CD8-positive, alpha-beta memory T cell (primary cell): ENCODE measurements around the gene PCDHB14. TPM values are rescaled to one million over a fixed set of nuclear protein-coding genes. Genes with fewer than 3 reads are reported as not detected.
"Not testable (repeated sequence)": the region's sequence is repeated elsewhere in the genome, so short reads cannot be mapped to it uniquely, and the experiment has no call there.

Source experiments
- CTCF ChIA-PET: fragments of 350-600 bp; sonication (Branson Sonifier 250); formaldehyde crosslinking; loops from one replicate; lab custom pipeline; 2021; ENCODE audit warnings: antibody characterized with exemption; lab: Charles Lee
- POLR2A ChIA-PET: fragments of 350-600 bp; sonication (Branson Sonifier 250); formaldehyde crosslinking; loops from one replicate; lab custom pipeline; 2021; ENCODE audit warnings: antibody characterized with exemption; lab: Charles Lee
- DNase-seq, 5 donors: peaks; one replicate each; pipeline versions ENCODE4 v3.0.0 to v3.0.0-alpha.2; 2020 to 2022; ENCODE audit warnings: mixed read lengths in 1 of 5
- H3K27ac ChIP-seq: one replicate; pipeline ENCODE4 v1.7.0; 2013; ENCODE audit warnings: low read depth, mild to moderate bottlenecking, low read length, moderate library complexity
- H3K27me3 ChIP-seq: 2 replicates; pipeline ENCODE4 v1.7.0; 2013; ENCODE audit warnings: low read length, mild to moderate bottlenecking; ENCODE audit not compliant: insufficient read depth, poor library complexity, severe bottlenecking
- H3K36me3 ChIP-seq: 2 replicates; pipeline ENCODE4 v1.7.0; 2013; ENCODE audit warnings: mild to moderate bottlenecking, low read length, moderate library complexity; ENCODE audit not compliant: insufficient read depth
- H3K4me1 ChIP-seq: 2 replicates; pipeline ENCODE4 v1.7.0; 2013; ENCODE audit warnings: mild to moderate bottlenecking, low read length, moderate library complexity; ENCODE audit not compliant: insufficient read depth
- H3K4me3 ChIP-seq: 2 replicates; pipeline ENCODE4 v1.7.0; 2013; ENCODE audit warnings: mild to moderate bottlenecking, low read length
- H3K9me3 ChIP-seq: 2 replicates; pipeline ENCODE4 v1.7.0; 2013; ENCODE audit warnings: mild to moderate bottlenecking, low read length
- H3K27ac Mint-ChIP-seq, 8 donors: one replicate each; pipeline ENCODE4 v1.8.0; 2020 to 2021; ENCODE audit warnings: mixed read lengths in 8 of 8, mild to moderate bottlenecking in 6 of 8, inconsistent platforms in 3 of 8, moderate library complexity in 3 of 8
- H3K27me3 Mint-ChIP-seq, 2 donors: one replicate each; pipeline ENCODE4 v1.8.0; 2020 to 2021; ENCODE audit warnings: mixed read lengths in 2 of 2, mild to moderate bottlenecking in 1 of 2, moderate library complexity in 1 of 2
- H3K36me3 Mint-ChIP-seq, 3 donors: one replicate each; pipeline ENCODE4 v1.8.0; 2020 to 2021; ENCODE audit warnings: mixed read lengths in 3 of 3, inconsistent platforms in 1 of 3, mild to moderate bottlenecking in 1 of 3
- H3K4me1 Mint-ChIP-seq, 3 donors: one replicate each; pipeline ENCODE4 v1.8.0; 2020 to 2021; ENCODE audit warnings: mixed read lengths in 3 of 3, inconsistent platforms in 1 of 3, mild to moderate bottlenecking in 1 of 3
- H3K4me3 Mint-ChIP-seq, 7 donors: one replicate each; pipeline ENCODE4 v1.8.0; 2020 to 2021; ENCODE audit warnings: mixed read lengths in 7 of 7, mild to moderate bottlenecking in 6 of 7, moderate library complexity in 4 of 7, inconsistent platforms in 2 of 7
- H3K9me3 Mint-ChIP-seq, 5 donors: one replicate each; pipeline ENCODE4 v1.8.0; 2020 to 2022; ENCODE audit warnings: mixed read lengths in 5 of 5, mild to moderate bottlenecking in 3 of 5, moderate library complexity in 2 of 5, inconsistent platforms in 1 of 5
- polyA plus RNA-seq: library from polyadenylated mRNA; unstranded; fragments of 300-500 nt; fragmentation: Illumina TruSeq; gene quantifications from one replicate; pipeline ENCODE4 v1.2.3, GENCODE V29; 2021
- total RNA-seq, 2 experiments: library from RNA; stranded (reverse); gene quantifications; one replicate each; pipeline ENCODE4 v1.2.3, GENCODE V29; 2021

The PCDHB14 gene
- total and polyA plus RNA-seq, 3 experiments from 2014 or later: 0.09 TPM; not detected in 2

DNA sequence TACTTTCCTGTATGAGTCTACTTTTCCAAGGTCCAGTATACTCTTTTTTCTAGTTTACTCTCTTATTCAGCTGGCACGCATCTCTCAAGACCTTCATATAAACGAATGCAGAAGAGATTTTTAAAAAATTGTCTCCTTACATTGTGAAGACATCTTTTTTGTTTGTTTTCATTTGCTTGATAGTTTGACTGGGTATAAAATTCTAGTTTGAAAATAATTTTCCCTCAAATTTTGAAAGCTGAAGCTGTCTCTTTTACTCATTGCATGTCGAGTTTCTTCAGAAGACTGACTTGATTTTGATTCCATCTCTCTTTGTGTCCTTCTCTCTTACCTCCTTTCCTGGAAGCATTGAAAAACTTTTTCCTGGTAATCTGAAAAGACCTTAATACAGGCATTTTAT is 26.8 kb upstream of the PCDHB14 start:
- Mint-ChIP-seq H3K27ac (no peak overlapping the region), H3K4me3 (no peak overlapping the region), H3K36me3 (peaks cover 0 to 3% (median 0%) of the 10 kb centered on the region in 3 donors), H3K4me1 (no peaks in the 10 kb centered on the region), H3K9me3 (peaks cover 45 to 60% (median 53%) of the 10 kb centered on the region in 5 donors), H3K27me3 (peaks cover 33 to 60% of the 10 kb centered on the region in 2 donors)
- Histone ChIP-seq H3K36me3 (no peaks in the 10 kb centered on the region), H3K4me1 (no peaks in the 10 kb centered on the region), H3K4me3 (no peak overlapping the region), H3K9me3 (peaks cover 5% of the 10 kb centered on the region), H3K27me3 (no peaks in the 10 kb centered on the region), H3K27ac (no peak overlapping the region)
- POLR2A ChIA-PET: no interaction called here
- CTCF ChIA-PET: no interaction called here
- no peak for DNase-seq

GRCh38 chr5:141199359-141200235 is 23.5 kb upstream of the PCDHB14 start, which contains the start of gene PCDHB11:
Gene PCDHB11, plus strand, starts transcription at chr5:141199627. Its CDS starts 148 bp downstream, at chr5:141199775.
- H3K36me3 ChIP-seq: no peaks in the 10 kb centered on the region
- no peak for DNase-seq
- no peaks in the 10 kb centered on the region for H3K4me1 ChIP-seq
- CTCF ChIA-PET: no interaction called here
- POLR2A ChIA-PET: no interaction called here
- Mint-ChIP-seq H3K4me3 (peak within 1 kb of the TSS in 1 of 7 donors; percentile 15), H3K36me3 (peaks cover 0 to 3% (median 0%) of the 10 kb centered on the region in 3 donors), H3K27ac (peak within 1 kb of the TSS in 1 of 8 donors; percentile 41), H3K9me3 (peaks cover 39 to 52% (median 47%) of the 10 kb centered on the region in 5 donors), H3K4me1 (no peaks in the 10 kb centered on the region), H3K27me3 (peaks cover 28 to 46% of the 10 kb centered on the region in 2 donors)
- no peak within 1 kb of the TSS for H3K4me3 ChIP-seq
- H3K27ac ChIP-seq: no peak within 1 kb of the TSS
- peaks cover 5% of the 10 kb centered on the region for H3K9me3 ChIP-seq
- H3K27me3 ChIP-seq: no peaks in the 10 kb centered on the region

- H3K27me3 ChIP-seq, H3K4me1 Mint-ChIP-seq, H3K4me3 ChIP-seq, H3K4me1 ChIP-seq, POLR2A ChIA-PET, CTCF ChIA-PET, H3K36me3 ChIP-seq, H3K27ac ChIP-seq, H3K27ac Mint-ChIP-seq, H3K9me3 ChIP-seq, H3K36me3 Mint-ChIP-seq, DNase-seq: not testable (repeated sequence)
- peaks cover 30 to 43% (median 40%) of the 10 kb centered on the region in 5 donors for H3K9me3 Mint-ChIP-seq
- H3K27me3 Mint-ChIP-seq: peaks cover 31 to 54% of the 10 kb centered on the region in 2 donors
- peak overlapping the region in 1 of 7 donors; percentile 15 for H3K4me3 Mint-ChIP-seq
Observed at GRCh38 chr5:141201126-141201525, 22.0 kb upstream of the PCDHB14 start.

- POLR2A ChIA-PET, H3K4me3 ChIP-seq, H3K9me3 ChIP-seq, DNase-seq, H3K36me3 ChIP-seq, H3K4me1 ChIP-seq, H3K4me3 Mint-ChIP-seq, H3K27ac ChIP-seq, H3K27ac Mint-ChIP-seq, CTCF ChIA-PET, H3K36me3 Mint-ChIP-seq, H3K4me1 Mint-ChIP-seq, H3K27me3 ChIP-seq: not testable (repeated sequence)
- H3K27me3 Mint-ChIP-seq: peaks cover 32 to 56% of the 10 kb centered on the region in 2 donors
- peaks cover 25 to 38% (median 35%) of the 10 kb centered on the region in 5 donors for H3K9me3 Mint-ChIP-seq
Observed at GRCh38 chr5:141201646-141202045, 21.5 kb upstream of the PCDHB14 start.

DNA sequence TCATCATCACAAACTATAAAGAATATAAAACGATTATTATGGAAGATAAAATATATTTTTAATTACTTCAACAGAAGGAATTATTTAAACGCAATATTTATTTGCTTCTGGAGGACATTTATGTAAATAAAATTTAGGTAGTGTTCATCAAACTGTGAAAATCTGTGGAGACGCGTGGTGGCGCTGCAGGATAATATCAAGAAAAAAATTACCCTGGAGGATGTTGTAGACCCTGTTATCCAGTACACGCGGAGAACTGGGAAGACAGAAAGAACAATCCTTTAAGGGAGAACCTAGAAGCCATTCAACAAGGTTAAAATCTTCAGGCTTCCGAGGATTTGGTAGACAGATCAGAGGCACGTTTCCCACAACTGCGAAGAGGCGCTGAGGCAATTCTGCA is 14.7 kb upstream of the PCDHB14 start, which contains the start of gene PCDHB12:
Gene PCDHB12 (plus strand): TSS at position 242 of the 400 bp plus-strand sequence. CDS start 189 bp downstream, outside the sequence.
- Histone ChIP-seq H3K27me3 (peaks cover 13% of the 10 kb centered on the region), H3K4me3 (no peak within 1 kb of the TSS), H3K36me3 (no peaks in the 10 kb centered on the region), H3K27ac (no peak within 1 kb of the TSS), H3K4me1 (no peaks in the 10 kb centered on the region), H3K9me3 (no peaks in the 10 kb centered on the region)
- Mint-ChIP-seq H3K4me1 (peaks cover 0 to 1% (median under 1%) of the 10 kb centered on the region in 3 donors), H3K9me3 (peaks cover 0 to 10% (median 7%) of the 10 kb centered on the region in 5 donors), H3K27me3 (peaks cover 33 to 64% of the 10 kb centered on the region in 2 donors), H3K4me3 (no peak within 1 kb of the TSS), H3K36me3 (no peaks in the 10 kb centered on the region), H3K27ac (no peak within 1 kb of the TSS)
- CTCF ChIA-PET: interaction anchor here (1.5 kb wide), 1 partner anchor 304 kb away, joined by 3 read pairs; no protein-coding TSS in a partner anchor
- DNase-seq: no peak
- POLR2A ChIA-PET: no interaction called here

GRCh38 chr5:141210281-141210680 is 12.9 kb upstream of the PCDHB14 start:
- H3K4me1 Mint-ChIP-seq, CTCF ChIA-PET, DNase-seq, POLR2A ChIA-PET, H3K36me3 ChIP-seq, H3K4me3 Mint-ChIP-seq, H3K36me3 Mint-ChIP-seq, H3K9me3 ChIP-seq, H3K4me3 ChIP-seq, H3K27ac Mint-ChIP-seq, H3K4me1 ChIP-seq, H3K27ac ChIP-seq: not testable (repeated sequence)
- H3K27me3 Mint-ChIP-seq: peaks cover 37 to 71% of the 10 kb centered on the region in 2 donors
- H3K27me3 ChIP-seq: peaks cover 13% of the 10 kb centered on the region
- peaks cover 4 to 17% (median 15%) of the 10 kb centered on the region in 5 donors for H3K9me3 Mint-ChIP-seq

GRCh38 chr5:141210849-141211248 is 12.3 kb upstream of the PCDHB14 start:
- H3K4me1 Mint-ChIP-seq, H3K4me1 ChIP-seq, H3K4me3 Mint-ChIP-seq, H3K9me3 ChIP-seq, POLR2A ChIA-PET, H3K27ac Mint-ChIP-seq, H3K36me3 ChIP-seq, H3K27ac ChIP-seq, CTCF ChIA-PET, DNase-seq, H3K4me3 ChIP-seq, H3K36me3 Mint-ChIP-seq: not testable (repeated sequence)
- Mint-ChIP-seq H3K9me3 (peaks cover 4 to 18% (median 16%) of the 10 kb centered on the region in 5 donors), H3K27me3 (peaks cover 36 to 69% of the 10 kb centered on the region in 2 donors)
- peaks cover 13% of the 10 kb centered on the region for H3K27me3 ChIP-seq

DNA sequence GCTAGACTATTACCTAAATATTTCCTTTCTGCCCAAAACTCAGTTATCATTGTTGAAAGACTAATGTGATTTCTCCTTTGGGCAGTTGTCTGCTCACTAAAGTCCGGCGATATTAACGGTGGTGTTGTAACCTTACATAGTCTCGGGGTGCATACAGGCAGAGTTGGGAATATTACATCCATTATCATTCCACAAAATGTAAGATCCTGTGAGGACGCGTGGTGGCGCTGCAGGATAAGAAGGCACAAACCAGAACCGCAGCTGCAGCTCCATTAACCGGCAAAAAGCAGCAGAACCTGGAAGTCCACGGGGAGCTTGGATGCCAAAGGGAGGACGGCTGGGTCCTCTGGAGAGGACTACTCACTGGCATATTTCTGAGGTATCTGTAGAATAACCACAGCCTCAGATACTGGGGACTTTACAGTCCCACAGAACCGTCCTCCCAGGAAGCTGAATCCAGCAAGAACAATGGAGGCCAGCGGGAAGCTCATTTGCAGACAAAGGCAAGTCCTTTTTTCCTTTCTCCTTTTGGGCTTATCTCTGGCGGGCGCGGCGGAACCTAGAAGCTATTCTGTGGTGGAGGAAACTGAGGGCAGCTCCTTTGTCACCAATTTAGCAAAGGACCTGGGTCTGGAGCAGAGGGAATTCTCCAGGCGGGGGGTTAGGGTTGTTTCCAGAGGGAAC is 9.3 kb upstream of the PCDHB14 start, which contains the start of gene PCDHB13:
Gene PCDHB13 (plus strand): TSS at position 264 of the 684 bp plus-strand sequence. CDS start 205 bp downstream, at position 469.
- H3K36me3 ChIP-seq, POLR2A ChIA-PET, CTCF ChIA-PET, H3K9me3 ChIP-seq, H3K27ac Mint-ChIP-seq, H3K36me3 Mint-ChIP-seq, H3K4me1 Mint-ChIP-seq, H3K4me3 ChIP-seq, H3K27ac ChIP-seq, H3K27me3 ChIP-seq, DNase-seq, H3K4me1 ChIP-seq: not testable (repeated sequence)
- Mint-ChIP-seq H3K9me3 (peaks cover 15 to 34% (median 30%) of the 10 kb centered on the region in 5 donors), H3K27me3 (peaks cover 42 to 56% of the 10 kb centered on the region in 2 donors), H3K4me3 (peak within 1 kb of the TSS in 4 of 7 donors; percentile 41 to 56 (median 48))
